NOMO-1 treated with dmso at 0.1 percent for 144 hours (cell line): ENCODE results near the gene SPC24.

Experiments
- DNase-seq: peaks from one replicate; lab custom pipeline; 2025; ENCODE audit not compliant: unreplicated experiment; lab: John Stamatoyannopoulos, UW

The SPC24 gene, protein sequence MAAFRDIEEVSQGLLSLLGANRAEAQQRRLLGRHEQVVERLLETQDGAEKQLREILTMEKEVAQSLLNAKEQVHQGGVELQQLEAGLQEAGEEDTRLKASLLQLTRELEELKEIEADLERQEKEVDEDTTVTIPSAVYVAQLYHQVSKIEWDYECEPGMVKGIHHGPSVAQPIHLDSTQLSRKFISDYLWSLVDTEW

DNA sequence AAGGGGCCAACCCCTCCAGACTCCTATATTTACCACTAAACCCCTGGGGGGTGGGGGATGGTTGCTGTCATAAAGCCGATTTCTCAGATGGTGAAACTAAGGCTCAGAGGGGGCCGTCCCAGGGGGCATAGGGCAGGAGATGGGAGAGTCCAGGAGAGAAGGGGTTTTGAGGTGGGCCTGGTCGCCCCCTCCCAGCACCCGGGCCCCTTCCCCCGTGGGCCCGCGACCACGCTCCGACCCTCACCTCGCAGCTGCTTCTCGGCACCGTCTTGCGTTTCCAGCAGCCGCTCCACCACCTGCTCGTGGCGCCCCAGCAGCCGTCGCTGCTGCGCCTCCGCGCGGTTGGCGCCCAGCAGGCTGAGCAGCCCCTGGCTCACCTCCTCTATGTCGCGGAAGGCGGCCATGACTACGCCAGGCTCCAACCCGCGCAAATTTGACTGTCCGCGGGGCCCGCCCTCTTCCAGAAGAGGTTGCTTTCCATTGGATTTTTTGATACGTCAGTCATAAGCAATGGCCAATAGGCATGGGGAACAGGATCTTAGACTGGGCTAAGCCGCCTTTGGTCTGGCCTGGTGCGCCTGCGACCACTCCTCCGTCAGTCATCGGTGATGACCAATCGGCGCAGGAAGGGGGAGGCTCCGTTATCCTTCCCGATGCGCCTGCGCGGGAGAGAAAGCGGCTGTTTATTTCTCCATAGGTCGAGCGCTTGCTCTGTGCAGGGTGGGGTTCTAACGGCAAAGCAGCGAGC is at the start of gene SPC24:
Gene SPC24 (minus strand): TSS at position 410 of the 748 bp plus-strand sequence. CDS start 6 bp downstream, at position 404.
- peak; percentile 98 for DNase-seq

DNA sequence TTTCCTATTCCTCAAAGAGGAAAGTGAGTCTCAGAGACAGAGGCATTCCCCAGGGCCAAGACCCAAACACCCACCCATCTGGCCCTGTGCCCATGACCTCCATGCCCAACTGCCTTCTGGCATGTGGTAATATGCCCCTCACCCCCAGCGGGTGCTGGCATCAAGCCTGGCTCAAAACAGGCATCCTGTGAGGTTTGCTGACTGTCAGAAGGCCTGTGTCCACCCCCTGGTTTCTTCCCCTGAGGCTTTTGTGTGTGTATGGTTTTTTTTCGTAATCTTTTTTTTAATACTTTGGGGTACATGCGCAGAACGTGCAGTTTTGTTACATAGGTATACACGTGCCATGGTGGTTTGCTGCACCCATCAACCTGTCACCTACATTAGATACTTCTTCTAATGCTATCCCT is 49.4 kb upstream of the SPC24 start:
- DNase-seq: no peak

DNA sequence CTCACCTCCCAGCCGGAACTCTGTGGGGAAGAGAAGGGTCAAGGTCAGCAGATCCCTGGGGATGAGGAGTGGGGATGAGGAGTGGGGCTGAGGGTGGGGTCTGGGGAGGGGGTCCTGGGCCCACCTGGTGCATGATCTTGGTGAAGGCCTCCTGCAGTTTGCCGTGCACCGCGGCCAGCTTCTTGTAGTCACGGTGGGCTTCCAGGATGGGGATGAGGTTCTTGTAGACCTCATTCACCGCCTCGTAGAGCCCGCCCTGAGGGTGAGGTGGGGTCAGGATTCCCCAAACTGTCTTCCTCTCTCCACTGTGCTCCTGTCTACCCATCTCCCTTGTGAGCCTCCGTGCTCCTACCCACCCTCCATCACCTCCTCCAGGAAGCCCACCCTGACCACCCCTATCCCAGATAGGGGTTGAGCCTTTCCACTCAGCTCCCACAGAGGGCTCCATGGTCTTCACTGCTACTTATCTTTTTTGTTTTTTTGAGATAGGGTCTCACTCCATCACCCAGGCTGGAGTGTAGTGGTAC is 48.6 kb upstream of the SPC24 start:
- DNase-seq: no peak

DNA sequence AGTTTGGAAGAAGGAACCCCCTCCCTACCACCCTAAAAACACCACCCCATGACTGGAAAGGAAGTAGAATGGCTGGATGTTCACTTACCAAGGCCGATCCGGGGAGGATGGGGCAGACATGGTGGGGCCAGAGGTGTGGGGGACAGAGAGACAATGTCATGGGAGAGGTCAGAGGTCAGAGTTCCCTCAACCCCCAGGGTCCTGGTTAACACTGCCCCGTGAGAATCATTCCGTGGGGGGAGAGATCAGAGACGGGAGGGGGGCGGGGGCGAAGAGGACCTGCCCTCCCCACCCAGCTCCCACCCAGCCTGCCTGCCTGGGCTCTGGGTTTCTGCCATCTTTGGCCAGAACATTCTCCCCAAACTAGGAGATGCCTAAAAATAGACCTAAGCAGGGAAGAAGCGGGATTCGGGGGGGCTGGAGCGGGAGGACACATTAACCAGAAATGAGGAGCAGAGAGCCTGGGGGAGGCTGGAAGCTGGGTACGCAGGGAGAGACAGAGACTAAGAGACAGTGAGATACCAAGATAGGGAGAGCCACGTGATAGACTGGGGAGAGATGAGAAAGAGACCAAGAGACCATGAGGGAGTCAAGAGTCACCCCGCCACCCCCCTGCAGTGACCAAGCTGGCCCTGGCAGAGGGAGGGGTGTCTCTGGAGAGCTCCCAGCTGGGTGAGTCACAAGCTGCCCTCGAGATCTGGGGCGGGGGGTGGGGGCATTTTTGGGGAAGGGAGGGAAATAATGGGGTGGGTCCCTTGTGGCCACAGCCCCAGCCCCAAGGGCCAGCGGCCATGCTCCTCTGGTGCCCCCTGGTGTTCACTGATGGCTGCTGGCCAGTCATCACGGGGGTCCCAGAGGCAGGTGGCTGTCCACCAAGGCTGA is 47.9 kb upstream of the SPC24 start:
- no peak for DNase-seq

DNA sequence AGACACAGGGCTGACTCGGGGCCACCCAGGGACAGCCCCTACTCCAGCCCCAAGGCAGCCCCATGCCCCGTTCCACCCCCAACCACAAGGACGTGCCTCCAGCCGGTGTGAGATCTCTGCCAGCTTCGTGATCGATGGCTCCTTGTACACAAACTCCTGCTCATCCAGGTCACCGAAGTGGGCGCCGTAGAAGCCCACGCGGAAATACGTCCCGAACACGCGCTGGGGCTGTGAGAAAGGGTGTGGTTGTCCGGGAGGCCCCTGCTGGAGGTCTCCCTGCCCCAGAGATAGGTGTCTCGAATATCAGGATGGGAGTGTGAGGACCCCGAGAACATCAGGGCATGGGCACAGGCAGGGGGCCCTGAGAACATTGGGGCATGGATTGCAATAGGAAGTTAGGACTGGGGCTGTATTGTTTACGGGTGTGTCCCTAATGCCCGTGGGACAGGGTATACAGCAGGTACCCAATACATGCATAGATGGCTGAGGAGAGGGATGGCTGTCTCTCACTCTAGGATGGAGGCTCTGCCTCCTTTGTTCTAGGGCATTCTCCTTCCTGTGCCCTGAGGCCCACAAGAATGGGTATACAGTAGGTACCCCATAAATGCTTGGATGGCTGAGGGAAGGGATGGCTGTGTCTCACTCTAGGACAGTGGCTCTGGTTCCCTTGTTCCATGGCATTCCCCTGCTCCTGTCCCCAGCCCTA is 47.1 kb upstream of the SPC24 start:
- DNase-seq: no peak

DNA sequence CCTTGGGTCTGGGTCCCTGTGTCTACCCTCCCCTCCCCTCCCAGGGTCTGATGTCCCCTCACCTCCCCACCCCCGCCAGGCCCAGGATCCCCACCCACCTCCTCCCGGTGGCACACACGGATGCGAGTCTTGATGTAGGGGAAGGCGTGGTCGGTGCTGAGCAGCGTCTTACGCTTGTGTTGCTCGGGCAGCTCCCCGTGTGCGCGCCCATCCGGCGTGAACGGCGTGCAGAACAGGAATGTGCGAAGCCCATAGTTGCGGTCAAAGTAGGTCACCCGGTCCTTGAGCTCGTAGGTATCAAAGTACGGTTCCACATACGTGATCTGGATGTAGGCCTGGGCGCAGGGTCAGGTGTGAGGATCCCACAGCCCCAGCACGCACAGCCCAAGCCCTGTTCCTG is 46.2 kb upstream of the SPC24 start:
- DNase-seq: no peak

DNA sequence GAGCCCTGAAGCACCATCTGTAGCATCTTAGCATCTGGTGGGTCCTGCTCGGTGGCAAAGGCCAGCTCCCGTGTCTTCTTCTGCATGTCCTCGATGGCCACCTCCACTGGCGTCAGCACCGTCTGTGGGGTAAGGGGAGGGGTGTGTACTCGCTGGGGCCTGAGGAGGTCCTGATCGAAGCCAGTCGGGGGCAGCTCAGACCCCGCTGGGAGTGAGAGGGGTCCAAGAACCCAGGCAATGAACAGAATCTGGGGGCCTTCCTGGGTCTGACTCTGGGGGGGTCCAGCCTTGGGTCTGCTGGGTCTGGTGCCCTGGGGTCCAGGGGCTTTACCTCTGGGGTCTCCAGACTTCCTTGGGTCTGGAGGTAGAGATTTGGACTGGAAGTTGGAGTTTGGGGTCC is 45.3 kb upstream of the SPC24 start:
- no peak for DNase-seq

DNA sequence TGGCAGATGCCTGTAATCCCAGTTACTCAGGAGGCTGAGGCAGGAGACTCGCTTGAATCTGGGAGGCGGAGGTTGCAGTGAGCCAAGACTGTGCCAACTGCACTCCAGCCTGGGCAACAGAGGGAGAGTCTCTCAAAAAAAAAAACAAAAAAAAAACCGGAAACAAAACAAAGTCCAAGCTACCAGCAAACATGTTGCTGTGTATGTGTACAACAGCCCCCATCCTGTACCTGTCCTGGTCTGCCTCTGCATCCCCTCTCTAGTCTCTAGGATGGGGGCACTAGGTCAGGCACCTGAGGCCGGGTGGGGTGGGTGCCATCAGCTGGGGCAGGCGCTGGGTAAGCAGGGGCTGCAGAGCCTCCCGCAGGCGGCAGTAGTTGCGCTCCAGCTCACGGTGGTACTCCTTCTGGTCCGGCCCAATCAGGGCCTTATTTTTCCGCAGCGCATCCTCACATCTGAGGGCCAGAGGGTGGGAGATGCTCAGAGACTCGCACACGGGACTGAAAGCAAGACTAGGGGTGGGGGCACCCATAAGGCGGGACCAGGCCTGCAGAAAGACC is 44.5 kb upstream of the SPC24 start:
- DNase-seq: no peak

DNA sequence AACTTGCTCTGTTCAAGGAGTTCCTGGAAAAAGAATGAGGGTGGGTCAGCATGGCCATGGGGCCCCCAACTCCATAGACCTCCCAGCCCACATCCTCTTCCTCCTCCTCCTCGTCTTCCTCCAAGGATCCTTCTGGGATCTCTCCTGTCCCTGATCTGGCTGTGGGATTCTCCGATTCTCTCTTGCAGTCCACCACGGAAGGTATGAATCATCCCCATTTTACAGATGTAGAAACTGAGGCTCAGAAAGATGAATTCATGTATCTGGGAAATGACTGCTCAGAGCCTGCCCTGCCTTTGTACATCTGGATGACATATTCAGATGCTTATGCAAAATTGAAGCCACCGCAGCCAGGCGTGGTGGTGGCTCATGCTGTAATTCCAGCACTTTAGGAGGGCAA is 43.9 kb upstream of the SPC24 start:
- no peak for DNase-seq

DNA sequence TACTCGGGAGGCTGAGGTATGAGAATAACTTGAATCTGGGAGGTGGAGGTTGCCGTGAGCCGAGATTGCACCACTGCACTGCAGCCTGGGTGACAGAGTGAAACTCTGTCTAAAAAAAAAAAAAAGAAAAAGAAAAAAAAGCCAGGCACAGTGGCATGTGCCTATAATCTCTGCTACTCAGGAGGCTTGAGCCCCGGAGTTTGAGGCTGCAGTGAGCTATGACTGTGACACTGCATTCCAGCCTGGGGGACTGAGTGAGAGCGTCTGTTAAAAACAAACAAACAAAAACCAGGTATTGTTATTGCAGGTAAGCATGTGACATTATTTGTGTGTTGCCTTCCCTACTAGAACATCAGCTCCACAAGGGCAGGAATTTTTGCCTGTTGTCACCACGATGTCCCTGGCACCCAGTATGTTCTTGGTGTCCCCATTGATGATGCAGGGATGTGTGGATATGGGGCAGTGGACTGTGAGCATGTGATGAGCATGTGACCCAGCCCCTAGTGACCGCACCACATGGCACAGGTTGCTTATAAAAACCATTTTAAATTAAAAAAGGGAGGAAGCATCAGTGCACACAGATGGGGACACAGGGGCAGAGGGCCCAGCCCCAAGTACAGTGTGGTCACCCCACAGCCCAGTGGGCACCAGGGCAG is 43.3 kb upstream of the SPC24 start:
- DNase-seq: no peak

DNA sequence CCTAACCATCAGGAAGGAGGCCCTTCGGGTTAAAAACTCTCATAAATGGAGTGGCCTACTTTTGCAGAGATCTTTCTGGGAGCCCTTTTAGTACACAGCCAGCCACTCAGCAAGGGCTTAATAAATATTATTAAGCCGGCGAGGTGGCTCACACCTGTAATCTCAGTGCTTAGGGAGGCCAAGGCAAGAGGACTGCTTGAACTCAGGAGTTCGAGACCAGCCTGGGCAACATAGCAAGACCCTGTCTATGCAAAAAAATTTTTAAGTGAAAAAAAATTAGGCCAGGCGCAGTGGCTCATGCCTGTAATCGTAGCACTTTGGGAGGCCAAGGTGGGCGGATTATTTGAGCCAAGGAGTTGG is 42.6 kb upstream of the SPC24 start:
- no peak for DNase-seq

DNA sequence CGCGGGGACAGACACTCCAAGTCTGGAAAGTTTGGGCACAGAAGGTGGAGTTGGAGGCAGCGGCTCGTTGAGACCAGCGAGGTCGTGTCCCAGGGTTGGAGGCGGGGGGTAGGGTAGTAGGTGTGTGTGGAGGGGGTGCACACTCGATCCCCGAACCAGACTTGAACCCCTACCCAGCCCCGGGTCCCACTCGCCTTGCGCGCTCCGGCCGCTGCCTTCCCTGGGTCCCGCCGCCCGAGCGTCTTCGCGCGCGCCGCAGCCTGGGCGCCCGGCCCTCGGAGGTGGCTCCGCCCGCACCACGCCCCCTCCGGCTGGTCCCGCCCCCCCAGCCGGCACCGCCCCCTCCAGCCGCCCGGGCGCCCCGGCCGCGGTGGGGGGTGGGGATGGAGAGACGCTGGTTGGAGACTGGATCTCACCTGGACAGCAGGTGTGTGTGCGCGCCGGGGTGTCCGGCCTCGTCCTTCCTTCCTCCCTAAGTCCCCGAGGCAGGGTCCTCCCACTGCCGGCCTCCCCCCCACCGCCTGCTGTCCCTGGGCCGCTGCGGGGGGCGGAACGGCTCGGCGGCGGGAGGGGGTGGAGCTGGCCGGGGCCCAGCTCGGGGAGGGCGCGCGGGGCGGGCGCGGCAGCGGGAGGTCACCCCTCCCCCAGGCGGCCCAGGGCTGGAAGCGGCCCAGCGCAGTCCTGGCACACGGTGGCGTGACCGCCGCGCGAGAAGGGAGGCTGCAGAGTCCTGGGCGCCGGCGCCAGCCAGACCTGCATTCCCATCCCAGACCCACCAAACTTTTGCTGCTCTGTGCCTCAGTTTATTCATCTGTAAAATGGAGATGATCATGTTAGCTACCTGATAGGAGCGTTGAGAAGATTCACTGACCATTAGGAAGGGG is 42.0 kb upstream of the SPC24 start, which contains the start of gene KANK2:
Gene KANK2 (minus strand): TSS at position 255 of the 884 bp plus-strand sequence. CDS start 3,034 bp downstream, outside the sequence.
- DNase-seq: peak; percentile 52

DNA sequence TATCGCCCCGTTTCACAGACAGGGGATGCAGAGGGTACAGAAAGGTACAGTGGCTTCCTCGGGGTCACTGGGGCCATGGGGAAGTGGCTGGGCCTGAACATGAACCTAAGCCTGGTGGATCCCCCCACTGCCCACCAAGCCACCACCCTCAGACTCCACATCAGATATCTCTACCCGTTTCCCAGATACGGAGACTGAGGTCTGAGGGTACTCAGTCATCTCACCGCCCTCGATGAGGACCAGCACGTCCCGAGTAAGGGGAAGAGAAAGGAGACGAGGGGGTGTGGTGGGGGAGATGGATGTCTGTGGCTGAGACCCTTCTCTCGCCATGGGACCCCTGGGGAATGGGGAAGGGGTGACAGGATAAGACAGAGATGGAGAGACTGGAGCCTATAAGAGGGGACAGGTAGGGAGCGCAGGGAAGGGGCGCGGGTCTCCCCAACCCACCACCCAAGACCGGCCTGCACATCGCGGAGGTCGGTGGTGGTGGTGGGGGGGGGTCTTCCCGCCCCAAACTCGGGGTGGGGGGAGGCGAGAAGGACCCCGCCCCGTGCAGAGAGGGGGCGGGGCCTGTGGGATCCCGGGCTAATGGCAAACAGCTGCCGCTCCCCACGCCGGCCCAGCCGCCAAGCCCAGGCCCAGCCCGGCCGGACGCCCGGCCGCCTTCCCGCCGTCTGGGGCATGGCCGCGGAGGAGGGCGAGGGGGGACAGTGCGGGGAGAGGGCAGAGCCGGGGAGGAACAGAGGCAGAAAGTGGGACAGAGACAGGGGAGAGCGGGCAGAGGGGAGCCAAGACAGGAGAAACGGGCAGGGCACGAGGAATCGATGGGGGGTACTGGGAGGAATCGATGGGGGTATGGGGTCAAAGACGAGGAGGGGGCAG is 41.1 kb upstream of the SPC24 start:
- no peak for DNase-seq

DNA sequence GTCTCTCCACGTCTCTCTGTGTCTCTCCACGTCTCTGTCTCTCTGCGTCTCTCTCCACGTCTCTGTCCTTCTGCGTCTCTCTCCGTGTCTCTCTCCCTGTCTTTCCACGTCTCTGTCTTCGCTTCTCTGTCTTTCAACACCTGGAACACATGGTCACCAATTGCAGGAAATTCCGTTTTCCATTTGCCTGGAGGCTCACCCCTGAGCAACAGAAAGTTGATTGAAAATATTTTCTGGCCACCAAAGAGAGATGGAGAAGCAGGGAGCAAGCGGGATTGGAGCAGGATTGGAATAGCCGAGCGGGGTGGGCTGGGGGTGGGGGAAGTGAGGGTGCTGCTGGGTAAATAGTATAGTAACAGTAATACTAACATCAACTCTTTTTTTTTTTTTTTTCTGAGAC is 40.1 kb upstream of the SPC24 start:
- no peak for DNase-seq

DNA sequence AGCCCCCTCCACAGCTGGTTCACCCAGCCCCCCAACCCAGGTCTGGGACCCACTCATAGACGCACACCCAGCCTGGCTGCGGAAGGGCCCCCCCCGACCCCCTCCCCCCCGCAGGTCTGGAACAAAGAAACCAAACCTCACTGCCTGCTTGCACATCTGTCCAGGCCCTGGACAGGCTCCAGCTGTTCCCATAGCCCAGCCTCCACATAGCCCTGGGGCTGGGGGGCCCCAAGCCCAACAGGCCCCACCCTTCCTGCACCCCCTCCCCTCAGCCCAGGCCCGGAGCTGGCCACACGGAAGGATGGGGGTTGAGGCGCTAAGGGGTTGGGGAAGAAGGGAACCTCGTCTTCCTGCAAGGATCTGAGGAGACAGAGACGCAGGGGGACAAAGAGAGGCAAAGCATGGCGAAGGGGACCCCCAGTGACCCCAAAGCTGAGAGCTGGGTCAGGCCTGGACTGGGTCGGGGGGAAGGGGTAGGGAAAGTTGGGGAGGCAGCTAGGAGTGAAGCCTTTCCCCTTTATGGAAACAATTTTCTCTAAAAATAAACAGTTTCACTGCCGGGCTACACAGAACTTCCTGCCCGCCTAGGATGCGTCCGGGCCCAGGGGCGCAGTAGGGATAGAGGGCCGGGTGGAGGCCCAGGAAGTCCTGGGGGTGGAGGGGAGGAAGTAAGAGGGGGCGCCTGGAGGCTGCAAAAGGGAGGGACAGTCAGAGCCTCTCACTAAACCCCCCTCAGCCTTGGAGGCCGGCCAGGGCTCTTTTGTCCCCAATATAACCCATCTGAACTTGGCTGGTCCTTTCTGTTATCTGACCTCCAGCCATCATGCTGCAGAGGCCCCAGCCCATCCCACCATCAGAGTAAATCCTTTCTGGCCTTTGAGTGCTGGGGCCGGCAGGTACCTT is 39.3 kb upstream of the SPC24 start:
- no peak for DNase-seq

DNA sequence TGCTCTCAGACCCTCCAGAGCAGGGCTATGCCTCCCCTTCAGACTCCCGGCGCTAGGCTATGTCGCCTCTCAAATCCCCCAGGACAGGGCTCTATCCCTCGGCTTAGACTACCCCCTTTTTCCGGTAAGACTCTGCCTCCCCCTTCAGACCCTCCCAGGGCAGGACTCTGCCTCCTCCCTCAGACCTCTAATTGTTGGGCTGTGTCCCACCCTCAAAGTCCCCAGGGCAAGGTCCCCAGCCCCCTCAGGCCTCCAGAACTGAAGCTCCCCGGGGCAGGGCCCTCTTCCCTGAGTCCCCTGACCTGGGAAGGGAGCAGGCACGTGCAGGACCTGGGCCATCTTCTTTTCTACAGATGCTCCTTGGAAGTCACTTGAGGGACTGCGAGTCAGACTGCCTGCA is 38.6 kb upstream of the SPC24 start:
- no peak for DNase-seq
